ENCODE results near the gene RNGTT. TPM values are rescaled to one million over a fixed set of nuclear protein-coding genes. Genes with fewer than 3 reads are reported as not detected.

The RNGTT gene
- total RNA-seq, 1 donor from 2014 or later, result 18.2 TPM

GRCh38 chr6:88965691-88966090 is 2.3 kb upstream of the RNGTT start:
- H3K27ac ChIP-seq, result no peak overlapping the region
- TF ChIP-seq POLR2A (IDR thresholded peaks at IDR 0.05) (no peak), POLR2AphosphoS5 (IDR thresholded peaks at IDR 0.05; ENCODE audit: insufficient read depth in 1 of 2, low read depth in 1 of 2) (no peak)
- H3K4me1 ChIP-seq, result peaks cover 23% of the 10 kb centered on the region
- no peak overlapping the region for H3K4me3 ChIP-seq
- intact Hi-C loops (cut with DNase I), result no loop called here
- no peaks in the 10 kb centered on the region for H3K36me3 ChIP-seq
- DNase-seq (ENCODE audit: extremely low spot score in 2 of 2), result no peak
- H3K27me3 ChIP-seq, result no peaks in the 10 kb centered on the region
- H3K9me3 ChIP-seq, result no peaks in the 10 kb centered on the region

DNA sequence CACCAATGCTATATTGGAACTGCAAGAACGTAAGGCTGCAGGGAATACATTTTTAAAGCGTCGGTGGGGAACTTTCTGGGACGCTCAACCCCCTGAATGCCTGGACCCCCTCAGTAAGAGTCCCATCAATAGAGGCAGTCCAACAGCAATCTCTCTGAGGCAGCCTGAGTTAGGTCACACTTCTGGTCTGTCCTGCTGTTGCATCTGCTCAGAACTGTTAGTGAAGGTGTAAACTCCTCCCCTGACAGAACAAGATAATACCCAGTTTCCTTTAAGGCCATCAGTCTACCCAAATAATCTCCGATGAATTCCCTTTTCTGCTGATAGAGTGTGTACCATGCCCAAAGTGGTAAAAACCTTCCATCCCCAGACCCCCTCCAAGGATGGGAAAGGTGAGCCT is 1.1 kb upstream of the RNGTT start:
- Histone ChIP-seq H3K27ac (peak overlapping the region; percentile 81), H3K4me3 (peak overlapping the region; percentile 65 to 92), H3K4me1 (peaks cover 23% of the 10 kb centered on the region), H3K27me3 (no peaks in the 10 kb centered on the region), H3K36me3 (no peaks in the 10 kb centered on the region), H3K9me3 (no peaks in the 10 kb centered on the region)
- DNase-seq (ENCODE audit: extremely low spot score in 2 of 2), result no peak
- TF ChIP-seq CTCF (IDR thresholded peaks at IDR 0.05), result no peak
- TF ChIP-seq POLR2A (IDR thresholded peaks at IDR 0.05), result no peak
- no peak for TF ChIP-seq POLR2AphosphoS5 (IDR thresholded peaks at IDR 0.05; ENCODE audit: insufficient read depth in 1 of 2, low read depth in 1 of 2)
- intact Hi-C loops (cut with DNase I), result no loop called here

DNA sequence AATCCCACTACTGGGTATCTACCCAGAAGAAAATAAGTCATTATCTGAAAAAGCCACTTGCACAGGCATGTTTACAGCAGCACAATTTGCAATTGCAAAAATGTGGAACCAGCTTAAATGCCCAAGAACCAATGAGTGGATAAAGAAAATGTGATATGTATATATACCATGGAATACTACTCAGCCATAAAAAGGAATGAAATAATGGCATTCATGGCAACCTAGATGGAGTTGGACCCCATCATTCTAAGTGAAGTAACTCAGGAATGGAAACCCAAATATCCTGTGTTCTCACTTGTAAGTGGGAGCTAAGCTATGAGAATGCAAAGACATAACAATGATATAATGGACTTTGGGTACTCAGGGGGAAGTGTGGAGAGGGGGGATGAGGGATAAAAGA is 4.6 kb downstream of the RNGTT start:
- peaks cover 12% of the 10 kb centered on the region for H3K4me1 ChIP-seq
- DNase-seq (ENCODE audit: extremely low spot score in 2 of 2), result no peak
- no peaks in the 10 kb centered on the region for H3K27me3 ChIP-seq
- H3K4me3 ChIP-seq, result no peak overlapping the region
- no peak overlapping the region for H3K27ac ChIP-seq
- no peaks in the 10 kb centered on the region for H3K36me3 ChIP-seq
- peaks cover 3% of the 10 kb centered on the region for H3K9me3 ChIP-seq
- intact Hi-C loops (cut with DNase I), result no loop called here
- no peak for TF ChIP-seq POLR2AphosphoS5 (IDR thresholded peaks at IDR 0.05; ENCODE audit: insufficient read depth in 1 of 2, low read depth in 1 of 2)
- no peak for TF ChIP-seq CTCF (IDR thresholded peaks at IDR 0.05)
- TF ChIP-seq POLR2A (IDR thresholded peaks at IDR 0.05), result no peak

- DNase-seq (ENCODE audit: extremely low spot score in 2 of 2), result no peak
- intact Hi-C loops (cut with DNase I), result no loop called here
- H3K4me1 ChIP-seq, result no peaks in the 10 kb centered on the region
Measured at GRCh38 chr6:88953550-88954386, 9.7 kb downstream of the RNGTT start.

DNA sequence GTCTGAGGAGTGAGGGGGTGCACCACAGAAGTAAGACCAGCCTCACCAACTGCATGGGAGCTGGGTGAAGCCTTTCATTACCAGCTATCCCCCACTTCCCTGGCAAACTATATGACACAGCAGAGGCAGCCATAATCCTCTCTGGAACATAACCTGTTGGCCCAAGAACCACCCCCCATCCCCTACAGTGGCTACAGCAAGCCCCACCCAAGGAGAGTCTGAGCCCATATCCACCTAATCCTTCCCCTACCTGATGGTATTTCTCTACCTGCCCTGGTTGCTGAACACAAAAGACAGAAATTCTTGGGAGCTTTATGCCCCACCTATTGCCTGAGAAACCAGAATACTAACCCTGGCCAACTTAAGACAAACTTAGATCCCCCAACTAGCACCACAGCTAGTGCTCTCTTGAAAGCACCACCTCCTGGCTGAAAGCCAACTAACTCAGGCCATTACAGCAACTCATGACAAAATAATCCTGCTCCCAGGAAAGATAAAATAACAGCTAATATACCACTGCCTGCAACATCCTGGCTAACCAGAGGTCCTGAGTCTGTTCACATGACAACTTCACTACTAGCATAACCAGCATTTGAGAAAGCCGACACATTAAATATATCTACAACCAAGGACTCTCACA is 11.2 kb downstream of the RNGTT start:
- TF ChIP-seq POLR2AphosphoS5 (IDR thresholded peaks at IDR 0.05; ENCODE audit: insufficient read depth in 1 of 2, low read depth in 1 of 2) (no peak), POLR2A (IDR thresholded peaks at IDR 0.05) (no peak), CTCF (IDR thresholded peaks at IDR 0.05) (no peak)
- Histone ChIP-seq H3K36me3 (peaks cover 0 to 3% of the 10 kb centered on the region in 2 donors), H3K4me3 (no peak overlapping the region), H3K4me1 (no peaks in the 10 kb centered on the region), H3K27ac (no peak overlapping the region), H3K9me3 (peaks cover 9% of the 10 kb centered on the region), H3K27me3 (no peaks in the 10 kb centered on the region)
- intact Hi-C loops (cut with DNase I), result no loop called here
- no peak for DNase-seq (ENCODE audit: extremely low spot score in 2 of 2)

More at GRCh38 chr6:88953550-88954386, 9.7 kb downstream of the RNGTT start:
- Histone ChIP-seq H3K36me3 (peaks cover 0 to 3% of the 10 kb centered on the region in 2 donors), H3K9me3 (peaks cover 9% of the 10 kb centered on the region), H3K4me3 (no peak overlapping the region), H3K27me3 (no peaks in the 10 kb centered on the region), H3K27ac (no peak overlapping the region)
- TF ChIP-seq POLR2AphosphoS5 (IDR thresholded peaks at IDR 0.05; ENCODE audit: insufficient read depth in 1 of 2, low read depth in 1 of 2) (no peak), POLR2A (IDR thresholded peaks at IDR 0.05) (no peak), CTCF (IDR thresholded peaks at IDR 0.05) (no peak)

All from vagina (tissue), 2 donors.